ENCODE measurements around the gene NPTX1. TPM values are rescaled to one million over a fixed set of nuclear protein-coding genes. Genes with fewer than 3 reads are reported as not detected.
A peak's percentile ranks its signal among the peaks of the same experiment; 100 is the strongest.

NPTX1 gene
- total and polyA plus RNA-seq, 9 donors, result 0.02 to 19.8 (median 0.33) TPM; not detected in 1

DNA sequence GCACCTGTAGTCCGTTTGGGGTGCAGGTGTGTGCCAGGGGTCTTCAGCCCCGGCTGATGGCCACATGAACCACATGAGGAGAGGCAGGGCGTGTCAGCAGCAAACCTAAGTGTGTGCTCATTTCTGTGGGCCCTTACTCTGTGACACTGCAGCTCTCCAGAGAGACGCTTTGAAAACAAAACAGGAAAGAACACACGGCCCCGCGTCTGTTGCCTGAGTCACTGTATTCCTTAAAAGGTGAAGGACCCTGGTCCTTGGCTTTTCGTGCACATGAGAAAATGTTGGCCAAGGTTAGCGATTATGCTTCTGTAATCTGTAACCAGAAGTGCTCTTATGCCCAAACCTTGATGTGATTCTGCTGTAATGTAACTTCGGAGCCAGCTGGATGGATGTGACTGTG lies 38.9 kb downstream of the NPTX1 start:
- no peak for DNase-seq
- Histone ChIP-seq H3K9me3 (no peaks in the 10 kb centered on the region), H3K4me1 (ENCODE audit: insufficient read depth) (no peaks in the 10 kb centered on the region), H3K4me3 (no peak overlapping the region), H3K27ac (no peak overlapping the region), H3K36me3 (no peaks in the 10 kb centered on the region), H3K27me3 (no peaks in the 10 kb centered on the region)
- intact Hi-C loops (cut with DNase I), result loop anchor here in 1 of 4 donors (10.0 kb wide), 1 partner anchor 667 kb away; no protein-coding TSS in a partner anchor
- TF ChIP-seq POLR2A (IDR thresholded peaks at IDR 0.05) (no peak), CTCF (IDR thresholded peaks at IDR 0.05) (no peak)
- WGBS, 3 donors, result 66 to 81% (median 68%) methylated on average over 10 of the region's 10 CpGs

DNA sequence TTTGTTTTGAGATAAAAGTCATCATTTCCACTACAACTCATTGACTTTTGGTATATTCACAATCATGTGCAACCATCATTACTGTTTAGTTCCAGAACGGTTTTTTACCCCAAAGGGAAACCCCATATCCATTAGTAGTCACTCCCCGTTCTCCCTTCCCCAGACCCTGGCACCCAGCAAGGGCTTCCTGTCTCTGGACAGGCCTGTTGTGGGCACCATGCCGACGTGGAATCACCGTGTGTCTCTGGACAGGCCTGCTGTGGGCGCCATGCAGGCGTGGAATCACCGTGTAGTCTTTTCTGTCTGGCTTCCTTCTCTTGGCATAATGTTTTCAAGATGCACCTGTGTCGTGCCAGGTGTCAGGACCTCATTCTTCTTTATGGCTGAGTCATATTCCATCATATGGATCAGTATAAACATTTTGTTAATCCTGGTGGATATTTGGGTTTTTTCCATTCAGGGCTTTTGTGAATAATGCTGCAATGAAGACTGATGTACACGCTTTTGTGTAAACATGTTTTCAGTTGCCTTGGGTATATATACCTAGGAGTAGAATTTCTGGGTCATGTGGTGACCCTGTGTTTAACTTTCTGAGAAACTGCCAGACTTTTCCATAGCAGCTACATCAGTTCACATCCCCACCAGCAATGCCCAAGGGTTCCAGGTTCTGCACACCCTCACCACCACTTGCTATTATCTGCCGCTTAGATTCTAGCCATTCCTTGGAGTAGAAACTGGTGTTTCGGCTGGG lies 42.3 kb downstream of the NPTX1 start:
- Histone ChIP-seq H3K4me3 (no peak overlapping the region), H3K9me3 (no peaks in the 10 kb centered on the region), H3K36me3 (no peaks in the 10 kb centered on the region), H3K27me3 (no peaks in the 10 kb centered on the region), H3K27ac (no peak overlapping the region), H3K4me1 (ENCODE audit: insufficient read depth) (no peaks in the 10 kb centered on the region)
- intact Hi-C loops (cut with DNase I), result loop anchor here in 1 of 4 donors (10.0 kb wide), 1 partner anchor 671 kb away; no protein-coding TSS in a partner anchor
- 79 to 84% (median 83%) methylated on average over 12 of the region's 12 CpGs for WGBS, 3 donors
- no peak for DNase-seq
- TF ChIP-seq POLR2A (IDR thresholded peaks at IDR 0.05), result no peak
- no peak for TF ChIP-seq CTCF (IDR thresholded peaks at IDR 0.05)
- TF ChIP-seq EP300 (IDR thresholded peaks at IDR 0.05), result no peak

- Histone ChIP-seq H3K4me1 (ENCODE audit: insufficient read depth) (no peaks in the 10 kb centered on the region), H3K27ac (no peak overlapping the region), H3K4me3 (no peak overlapping the region), H3K27me3 (no peaks in the 10 kb centered on the region), H3K36me3 (no peaks in the 10 kb centered on the region), H3K9me3 (no peaks in the 10 kb centered on the region)
- TF ChIP-seq EP300 (IDR thresholded peaks at IDR 0.05), result no peak
- no peak for TF ChIP-seq CTCF (IDR thresholded peaks at IDR 0.05)
- no peak for TF ChIP-seq POLR2A (IDR thresholded peaks at IDR 0.05)
- 64 to 76% (median 75%) methylated on average over 4 to 6 of the region's 6 CpGs for WGBS, 3 donors
- peak in 1 of 5 donors; percentile 9 for DNase-seq
- intact Hi-C loops (cut with DNase I), result loop anchor here in 1 of 4 donors (10.0 kb wide), 1 partner anchor 672 kb away; no protein-coding TSS in a partner anchor
Observed at GRCh38 chr17:80432961-80433550, 43.4 kb downstream of the NPTX1 start.

DNA sequence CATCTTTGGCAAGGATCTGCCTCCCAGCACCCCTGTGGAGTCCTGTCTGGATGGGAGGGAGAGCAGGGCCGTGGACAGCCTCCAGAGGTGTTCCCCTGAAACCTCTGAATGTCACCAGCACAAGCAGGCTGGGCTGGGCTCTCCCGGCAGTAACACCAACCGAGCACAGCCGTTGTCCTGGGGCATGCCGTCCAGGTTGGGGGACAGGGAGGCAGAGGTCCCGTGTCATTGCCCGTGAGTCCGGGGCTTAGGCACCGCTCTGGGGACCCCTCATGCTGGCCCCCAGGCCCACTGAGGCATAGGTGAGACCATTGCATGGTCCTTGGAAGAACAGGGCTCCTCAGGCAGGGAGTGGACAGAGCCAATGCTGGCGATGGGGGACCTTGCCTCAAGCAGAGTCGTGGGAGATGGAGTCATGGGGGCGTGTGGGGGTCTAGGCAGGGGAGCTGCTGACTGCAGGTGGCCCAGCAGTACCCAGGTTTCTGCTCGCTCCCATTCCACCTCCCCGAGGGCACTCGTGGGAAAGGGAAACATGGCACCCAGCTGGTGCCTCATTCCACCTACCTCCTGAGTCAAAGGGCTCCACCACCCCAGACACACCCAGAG lies 44.0 kb downstream of the NPTX1 start:
- no peak overlapping the region for H3K27ac ChIP-seq
- no peaks in the 10 kb centered on the region for H3K9me3 ChIP-seq
- H3K4me3 ChIP-seq, result no peak overlapping the region
- no peaks in the 10 kb centered on the region for H3K36me3 ChIP-seq
- H3K27me3 ChIP-seq, result no peaks in the 10 kb centered on the region
- intact Hi-C loops (cut with DNase I), result loop anchor here in 1 of 4 donors (10.0 kb wide), 1 partner anchor 672 kb away; no protein-coding TSS in a partner anchor
- DNase-seq, result peak in 1 of 5 donors; percentile 13
- TF ChIP-seq POLR2A (IDR thresholded peaks at IDR 0.05) (no peak), EP300 (IDR thresholded peaks at IDR 0.05) (no peak), CTCF (IDR thresholded peaks at IDR 0.05) (no peak)
- no peaks in the 10 kb centered on the region for H3K4me1 ChIP-seq (ENCODE audit: insufficient read depth)
- WGBS, 3 donors, result 71 to 83% (median 72%) methylated on average over 15 of the region's 15 CpGs
